Kidney (tissue), 14 donors: ENCODE data around the gene UBASH3A. TPM values are rescaled to one million over a fixed set of nuclear protein-coding genes. Genes with fewer than 3 reads are reported as not detected.
A peak's percentile ranks its signal among the peaks of the same experiment; 100 is the strongest.

ENCODE experiments used
- DNase-seq, 5 donors: peaks; one replicate each; pipeline ENCODE4 v3.0.0-alpha.2; 2013 to 2020
- FAIRE-seq: peaks from 2 replicates; lab custom pipeline; 2012; peaks lifted over from hg19 to GRCh38; lab: Jason Lieb, UNC
- H3K27ac ChIP-seq, 2 donors: one replicate each; pipeline ENCODE4 v1.7.0; 2013; ENCODE audit warnings: low read depth in 2 of 2, low read length in 2 of 2, inconsistent platforms in 1 of 2
- H3K27me3 ChIP-seq: one replicate; pipeline ENCODE4 v1.7.1; 2013; ENCODE audit warnings: low read length, inconsistent platforms; ENCODE audit not compliant: control insufficient read depth, insufficient read depth
- H3K36me3 ChIP-seq, 3 donors: one replicate each; pipeline versions ENCODE4 v1.7.0 to v1.7.1; 2013; ENCODE audit warnings: low read length in 3 of 3, control low read depth in 1 of 3, inconsistent platforms in 1 of 3; ENCODE audit not compliant: insufficient read depth in 3 of 3, control insufficient read depth in 2 of 3
- H3K4me1 ChIP-seq, 3 donors: one replicate each; pipeline versions ENCODE4 v1.7.0 to v1.7.1; 2013; ENCODE audit warnings: low read length in 3 of 3, inconsistent platforms in 1 of 3, low read depth in 1 of 3; ENCODE audit not compliant: control insufficient read depth in 2 of 3, insufficient read depth in 2 of 3
- H3K4me3 ChIP-seq, 3 donors: one replicate each; pipeline versions ENCODE4 v1.7.0 to v1.8.1; 2013; ENCODE audit warnings: low read length in 3 of 3, control low read depth in 1 of 3, inconsistent platforms in 1 of 3
- H3K9ac ChIP-seq, 3 donors: one replicate each; pipeline versions ENCODE4 v1.7.0 to v1.7.1; 2013; ENCODE audit warnings: low read length in 3 of 3, control low read depth in 1 of 3, inconsistent platforms in 1 of 3
- H3K9me3 ChIP-seq, 3 donors: one replicate each; pipeline versions ENCODE4 v1.7.0 to v1.7.1; 2013; ENCODE audit warnings: low read length in 3 of 3, control low read depth in 1 of 3, inconsistent platforms in 1 of 3; ENCODE audit not compliant: control insufficient read depth in 2 of 3, insufficient read depth in 1 of 3
- CTCF ChIP-seq: IDR thresholded peaks from 3 replicates; pipeline ENCODE4 v1.5.1; 2012; ENCODE audit warnings: mild to moderate bottlenecking, moderate library complexity, borderline replicate concordance; ENCODE audit not compliant: insufficient read depth; ENCODE audit errors: extremely low read depth
- intact Hi-C: fragments of 100-400 bp; cut with DNase I; formaldehyde crosslinking; loops from one replicate; pipeline ENCODE4 v1.11.1; 2022
- polyA plus RNA-seq: library from polyadenylated mRNA; stranded (reverse); fragments of 350-450 nt; fragmentation: Illumina TruSeq; extraction: RNeasy Lipid Tissue Mini Kit (QIAGEN cat#74804); gene quantifications from one replicate; pipeline ENCODE4 v1.2.3, GENCODE V29; 2014; ENCODE audit warnings: low read depth, low replicate concordance; ENCODE audit not compliant: insufficient read depth
- total RNA-seq: library from RNA; stranded (reverse); fragmentation: NEBNext Ultra II Directional; extraction: Animal tissue kit (Norgen Biotek cat#: 25700); gene quantifications from one replicate; pipeline ENCODE4 v1.2.1, GENCODE V29; 2021
- donor health status: control.
- donor health status: control.
- donor health status: control.
- donor health status: control.
- donor health status: control.
- donor health status: DM: yes; HTN: yes; CAD: no.
- donor health status: Normal renal cell carcinoma (clear cell type).

UBASH3A gene
- total and polyA plus RNA-seq, 2 donors from 2014 or later: 2.7 TPM; not detected in 1

GRCh38 chr21:42489991-42490390 lies 86.3 kb downstream of the UBASH3A start:
- Histone ChIP-seq H3K9me3 (no peaks in the 10 kb centered on the region), H3K27me3 (no peaks in the 10 kb centered on the region), H3K4me1 (no peaks in the 10 kb centered on the region), H3K36me3 (no peaks in the 10 kb centered on the region), H3K27ac (no peak overlapping the region), H3K9ac (no peak overlapping the region), H3K4me3 (no peak overlapping the region)
- peak in 1 of 5 donors; percentile 13 for DNase-seq
- TF ChIP-seq CTCF: no peak
- intact Hi-C loops: no loop called here
- no peak for FAIRE-seq

DNA sequence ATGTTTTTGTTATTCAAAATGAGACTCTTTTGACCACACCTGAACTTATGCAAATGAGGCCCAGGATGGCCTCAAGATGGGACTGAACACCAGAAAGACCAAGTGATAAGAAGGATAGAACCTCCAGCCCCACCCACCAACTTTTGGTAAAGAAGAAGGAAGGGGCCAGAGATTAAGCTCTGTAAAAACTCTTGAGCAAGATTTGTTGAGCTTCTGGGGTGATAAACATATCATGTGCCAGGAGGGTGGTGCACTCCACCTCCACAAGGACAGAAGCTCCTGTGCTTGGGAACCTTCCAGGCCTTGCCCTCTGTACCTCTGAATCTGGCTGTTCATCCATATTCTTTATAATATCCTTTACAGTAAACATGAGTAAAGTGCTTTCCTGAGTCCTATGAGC lies 87.0 kb downstream of the UBASH3A start:
- intact Hi-C loops: no loop called here
- no peak for TF ChIP-seq CTCF
- Histone ChIP-seq H3K4me1 (peaks cover 0 to 2% (median 0%) of the 10 kb centered on the region in 3 donors), H3K4me3 (no peak overlapping the region), H3K9me3 (no peaks in the 10 kb centered on the region), H3K36me3 (no peaks in the 10 kb centered on the region), H3K9ac (no peak overlapping the region), H3K27me3 (no peaks in the 10 kb centered on the region), H3K27ac (no peak overlapping the region)
- DNase-seq (peak in 1 of 5 donors; percentile 14), FAIRE-seq (no peak)

DNA sequence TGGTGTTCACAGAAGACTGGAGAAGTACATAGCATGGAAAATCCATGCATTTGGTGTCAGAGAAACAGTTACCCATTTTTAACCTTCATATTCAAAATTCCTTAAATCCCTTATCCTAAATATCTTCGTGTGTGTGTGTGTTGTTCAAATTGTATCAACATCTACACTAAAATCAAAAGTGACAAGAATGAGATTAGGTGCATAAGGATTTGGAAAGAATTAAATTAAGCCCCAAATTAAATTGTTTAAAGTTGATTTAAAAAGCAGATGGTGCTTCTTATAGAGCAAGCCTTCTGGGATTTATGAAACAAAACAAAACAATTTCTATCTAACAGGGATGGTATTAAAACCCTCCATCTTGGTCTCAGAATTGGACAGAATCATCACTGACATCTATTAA lies 87.6 kb downstream of the UBASH3A start:
- H3K27ac ChIP-seq: no peak overlapping the region
- intact Hi-C loops: no loop called here
- H3K4me3 ChIP-seq: no peak overlapping the region
- DNase-seq: no peak
- no peaks in the 10 kb centered on the region for H3K9me3 ChIP-seq
- no peak overlapping the region for H3K9ac ChIP-seq
- no peaks in the 10 kb centered on the region for H3K36me3 ChIP-seq
- H3K27me3 ChIP-seq: no peaks in the 10 kb centered on the region
- no peak for FAIRE-seq
- peaks cover 0 to 4% (median 0%) of the 10 kb centered on the region in 3 donors for H3K4me1 ChIP-seq
- no peak for TF ChIP-seq CTCF

GRCh38 chr21:42492201-42492600 lies 88.5 kb downstream of the UBASH3A start:
- no peak overlapping the region for H3K27ac ChIP-seq
- H3K27me3 ChIP-seq: no peaks in the 10 kb centered on the region
- intact Hi-C loops: no loop called here
- FAIRE-seq: no peak
- no peaks in the 10 kb centered on the region for H3K36me3 ChIP-seq
- H3K4me1 ChIP-seq: peaks cover 0 to 8% (median 0%) of the 10 kb centered on the region in 3 donors
- DNase-seq: peak in 3 of 5 donors; percentile 15 to 30 (median 22)
- no peaks in the 10 kb centered on the region for H3K9me3 ChIP-seq
- no peak for TF ChIP-seq CTCF
- H3K9ac ChIP-seq: no peak overlapping the region
- no peak overlapping the region for H3K4me3 ChIP-seq
